ENCODE results near the gene SHFL.
A peak's percentile ranks its signal among the peaks of the same experiment; 100 is the strongest.

The SHFL gene

GRCh38 chr19:10085641-10086590 lies at the start of gene SHFL:
Gene SHFL (plus strand): TSS chr19:10086317. CDS start chr19:10086428, 111 bp downstream.
- peak; percentile 78 for DNase-seq (ENCODE audit: low read depth)

DNA sequence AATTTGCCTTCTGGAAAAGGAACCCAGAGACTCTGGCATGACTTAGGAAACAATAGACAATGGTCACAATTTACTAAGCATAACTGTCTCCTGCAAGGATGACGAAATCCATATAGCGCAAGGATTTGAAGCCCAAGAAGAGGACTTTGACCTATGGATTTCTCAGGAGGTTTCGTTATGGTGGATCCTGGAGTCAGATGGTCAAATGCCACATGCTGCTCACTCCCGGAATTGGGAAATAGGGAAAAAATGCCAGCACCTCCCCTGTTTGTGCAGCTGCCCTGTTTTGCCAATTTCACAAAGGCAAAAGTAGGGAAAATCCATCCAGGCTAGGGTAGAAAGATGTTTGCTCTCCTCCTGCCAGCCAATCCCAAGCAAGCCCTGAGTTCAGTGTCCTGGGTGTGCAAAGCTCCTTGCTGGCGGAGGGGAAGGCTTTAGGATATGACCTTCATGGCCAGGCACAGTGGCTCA lies 49.5 kb upstream of the SHFL start:
- DNase-seq (ENCODE audit: low read depth): no peak

GRCh38 chr19:10037367-10037766 lies 48.8 kb upstream of the SHFL start:
- DNase-seq (ENCODE audit: low read depth): no peak

DNA sequence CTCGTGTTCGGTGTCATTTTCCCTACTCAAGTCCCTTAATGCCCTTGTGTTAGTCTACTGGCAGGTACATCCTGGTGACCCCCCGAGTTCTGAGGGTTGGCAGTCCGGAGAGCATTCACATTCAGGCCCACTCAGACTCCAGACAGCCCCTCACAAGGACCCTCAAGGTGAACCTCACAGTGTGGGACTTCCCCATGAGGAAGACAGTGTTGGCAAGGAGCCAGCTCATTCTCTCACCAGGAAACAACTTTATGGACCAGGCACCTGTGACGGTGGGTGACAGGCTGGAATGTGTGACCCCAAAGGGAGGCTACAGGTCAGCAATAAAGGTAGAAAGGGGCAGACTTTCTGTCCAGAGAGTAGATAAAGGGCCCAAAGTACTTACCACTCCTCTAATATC lies 48.3 kb upstream of the SHFL start:
- no peak for DNase-seq (ENCODE audit: low read depth)

DNA sequence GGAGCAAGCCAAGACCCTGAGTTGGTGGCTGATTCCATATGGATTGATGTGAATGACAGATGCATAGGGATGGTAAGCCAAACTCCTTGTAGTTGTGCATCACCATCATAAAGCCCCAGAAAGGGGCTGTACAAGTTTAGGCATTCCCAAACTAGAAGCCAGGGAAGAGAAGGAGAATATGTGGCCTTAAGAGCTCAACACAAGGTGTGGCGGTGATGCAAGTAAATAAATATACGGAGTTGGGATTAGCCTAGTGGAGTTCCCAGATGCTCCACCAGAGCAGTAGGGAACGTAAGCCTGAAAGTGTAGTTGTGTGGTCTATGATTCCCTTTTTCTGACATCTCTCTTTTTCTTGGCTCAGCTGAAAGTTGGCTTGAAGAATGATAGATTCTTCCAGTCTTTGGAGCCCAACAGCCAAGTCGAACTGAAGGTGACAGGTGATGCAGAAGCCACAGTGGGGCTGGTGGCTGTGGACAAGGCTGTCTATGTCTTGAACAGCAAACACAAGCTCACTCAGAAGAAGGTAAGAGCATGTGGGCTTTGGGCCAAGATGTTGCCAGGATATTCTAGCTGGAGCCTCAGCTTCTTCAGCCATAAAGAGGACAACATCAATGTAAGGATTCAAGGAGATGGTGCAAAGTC lies 42.7 kb upstream of the SHFL start:
- no peak for DNase-seq (ENCODE audit: low read depth)

GRCh38 chr19:10044390-10044789 lies 41.7 kb upstream of the SHFL start:
- DNase-seq (ENCODE audit: low read depth): no peak

GRCh38 chr19:10045371-10045770 lies 40.7 kb upstream of the SHFL start:
- DNase-seq (ENCODE audit: low read depth): no peak

DNA sequence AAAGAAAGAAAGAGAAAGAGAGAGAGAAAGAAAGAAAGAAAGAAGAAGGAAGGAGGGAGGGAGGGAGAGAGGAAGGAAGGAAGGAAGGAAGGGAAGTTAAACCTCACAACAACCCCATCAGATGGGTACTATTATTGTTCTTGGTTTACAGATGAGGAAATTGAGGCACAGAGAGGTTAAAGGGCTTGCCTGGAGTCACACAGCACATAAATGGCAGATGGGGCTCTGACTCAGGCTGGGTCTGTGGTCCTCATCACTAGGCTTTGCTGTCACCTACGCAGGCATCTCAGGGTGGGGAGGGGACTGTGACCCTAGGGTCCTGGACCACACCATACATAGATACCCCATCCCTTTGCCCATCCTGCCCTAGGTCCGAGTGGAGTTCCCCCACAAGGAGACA lies 36.5 kb upstream of the SHFL start:
- no peak for DNase-seq (ENCODE audit: low read depth)

DNA sequence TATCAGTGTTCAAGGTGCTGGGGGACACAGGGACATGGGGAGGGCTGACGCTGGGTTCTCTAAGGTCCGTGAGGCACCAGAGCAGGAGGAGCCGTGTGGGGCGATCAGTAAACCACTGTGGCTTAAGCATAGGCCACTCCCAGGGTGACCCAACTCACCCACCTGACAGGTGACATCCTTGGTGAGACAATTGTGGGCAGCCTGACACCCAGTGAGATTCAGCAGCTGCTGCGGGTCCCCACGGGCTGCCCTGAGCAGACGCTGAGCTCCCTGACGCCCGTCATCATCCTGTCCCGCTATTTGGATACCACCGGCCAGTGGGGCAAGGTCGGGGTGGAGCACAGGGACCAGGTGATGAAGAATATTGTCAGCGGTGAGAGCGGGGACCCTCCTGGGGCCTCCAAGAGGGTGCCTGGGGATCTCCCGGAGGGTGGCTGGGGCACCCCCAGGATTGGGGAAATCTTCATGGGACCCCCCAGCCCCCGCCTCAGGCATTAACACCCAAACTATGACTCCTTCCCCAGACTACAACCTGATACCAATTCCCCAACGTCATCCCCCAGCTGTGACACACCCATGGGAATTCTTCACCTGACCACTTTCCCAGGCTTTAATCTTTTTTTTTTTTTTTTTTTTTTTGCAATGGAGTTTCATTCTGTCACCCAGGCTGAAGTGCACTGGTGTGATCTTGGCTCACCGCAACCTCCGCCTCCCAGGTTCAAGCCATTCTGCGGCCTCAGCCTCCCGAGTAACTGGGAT lies 33.3 kb upstream of the SHFL start:
- no peak for DNase-seq (ENCODE audit: low read depth)

- no peak for DNase-seq (ENCODE audit: low read depth)
Measured at GRCh38 chr19:10061717-10062310, 24.3 kb upstream of the SHFL start.

- no peak for DNase-seq (ENCODE audit: low read depth)
Measured at GRCh38 chr19:10068205-10068604, 17.9 kb upstream of the SHFL start.

DNA sequence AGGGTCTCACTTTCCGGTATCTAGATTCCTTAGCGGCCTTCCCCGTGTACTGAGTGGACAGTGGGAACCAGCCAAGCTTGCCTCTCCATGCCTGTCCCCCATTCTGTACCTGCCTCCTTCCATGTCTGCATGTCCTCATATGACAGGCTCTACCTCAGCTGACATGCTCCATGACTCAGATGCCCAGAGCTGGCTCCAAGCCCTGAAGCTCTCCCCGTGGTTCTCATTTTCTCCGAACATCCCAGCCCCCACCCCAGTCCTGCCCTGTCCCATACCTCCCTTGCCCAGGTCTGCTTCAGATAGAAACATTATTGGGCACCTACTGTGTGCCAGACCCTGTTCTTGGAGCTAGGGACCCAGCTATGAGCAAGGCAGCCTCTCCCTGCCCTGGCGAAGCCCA lies 17.1 kb upstream of the SHFL start:
- no peak for DNase-seq (ENCODE audit: low read depth)

DNA sequence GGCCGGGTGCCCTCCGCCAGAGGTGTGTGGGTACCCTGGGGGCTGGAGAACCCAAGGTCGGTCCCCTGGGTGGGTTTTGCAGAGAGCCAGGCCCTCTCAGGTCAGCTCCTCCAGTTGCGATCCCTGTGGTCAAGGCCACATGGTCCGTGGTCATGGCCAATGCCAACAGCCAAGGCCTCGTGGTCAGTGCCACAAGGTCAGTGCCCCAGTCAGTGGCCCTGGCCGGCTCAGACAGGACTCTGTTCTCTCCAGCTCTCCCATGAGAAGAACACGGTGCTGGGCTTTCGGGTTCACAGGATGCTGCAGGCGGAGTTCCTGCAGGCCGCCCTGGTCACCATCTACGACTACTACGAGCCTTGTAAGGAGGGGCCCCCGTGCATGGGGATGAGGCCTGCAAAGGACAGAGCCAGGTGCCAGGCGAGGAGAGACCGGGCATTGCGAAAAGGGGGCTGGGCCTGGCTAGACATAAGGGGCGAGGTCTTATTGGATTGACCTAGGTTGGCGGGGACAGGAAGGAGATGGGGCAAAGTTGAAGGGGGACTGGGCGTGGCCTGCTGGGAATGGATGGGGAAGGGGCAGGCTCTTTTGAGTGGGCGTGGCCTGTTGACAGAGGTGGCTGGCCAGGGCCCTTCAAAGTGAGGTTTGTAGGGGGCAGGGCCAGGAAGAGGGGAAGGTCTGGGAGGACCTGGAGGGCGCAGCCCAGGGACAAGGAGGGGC lies 15.2 kb upstream of the SHFL start:
- no peak for DNase-seq (ENCODE audit: low read depth)

DNA sequence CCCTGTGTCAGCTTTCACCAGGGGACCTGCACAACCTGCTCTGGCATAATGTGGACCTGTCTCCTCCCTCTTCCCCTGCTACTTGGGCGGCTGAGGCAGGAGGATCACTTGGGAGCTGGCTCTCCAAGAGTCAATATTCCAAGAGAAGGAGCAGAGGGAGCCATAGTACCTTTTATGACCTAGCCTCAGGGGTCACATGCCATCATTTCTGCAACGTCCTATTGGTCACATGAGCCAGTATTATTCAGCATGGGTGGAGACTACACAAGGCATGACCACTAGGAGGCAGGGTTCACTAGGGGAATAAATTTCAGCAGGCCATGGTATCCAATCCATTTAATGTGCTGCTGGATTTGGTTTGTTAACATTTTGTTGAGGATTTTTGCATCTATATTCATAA lies 12.0 kb upstream of the SHFL start:
- no peak for DNase-seq (ENCODE audit: low read depth)

DNA sequence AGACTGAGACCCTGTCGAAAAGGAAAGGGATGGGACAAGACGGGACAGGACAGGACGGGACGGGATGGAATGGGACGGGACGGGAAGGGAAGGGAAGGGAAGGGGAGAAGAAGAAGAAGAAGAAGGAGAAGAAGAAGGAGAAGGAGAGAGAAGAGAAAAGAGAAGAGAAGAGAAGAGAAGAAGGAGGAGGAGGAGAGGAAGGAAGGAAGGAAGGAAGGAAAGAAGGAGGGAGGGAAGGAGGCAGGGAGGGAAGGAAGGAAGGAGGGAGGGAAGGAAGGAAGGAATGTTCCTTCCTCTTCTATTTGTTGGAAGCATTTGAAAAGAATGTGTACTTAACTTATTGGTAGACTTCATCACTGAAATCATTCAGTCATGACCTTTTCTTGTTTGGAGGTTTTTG lies 9.6 kb upstream of the SHFL start:
- DNase-seq (ENCODE audit: low read depth): no peak

DNA sequence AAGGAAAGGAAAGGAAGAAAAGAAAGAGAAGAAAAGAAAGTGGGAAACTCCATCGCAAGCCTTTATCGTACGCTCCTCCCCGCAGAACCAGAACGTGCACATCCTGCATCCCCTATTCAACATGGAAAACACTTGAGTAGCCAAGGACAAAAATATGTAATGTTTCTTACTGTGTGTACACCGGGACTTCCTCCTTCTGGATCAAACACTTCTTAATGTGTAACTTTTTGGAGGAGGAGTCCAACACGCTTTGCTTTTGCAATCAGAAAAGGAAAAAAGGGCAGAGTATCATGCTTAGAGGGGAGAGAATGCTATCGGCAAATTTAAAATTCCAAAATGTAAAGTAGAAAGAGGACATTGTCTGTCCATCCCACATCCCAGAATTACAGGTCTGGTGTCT lies 7.8 kb upstream of the SHFL start:
- DNase-seq (ENCODE audit: low read depth): no peak

DNA sequence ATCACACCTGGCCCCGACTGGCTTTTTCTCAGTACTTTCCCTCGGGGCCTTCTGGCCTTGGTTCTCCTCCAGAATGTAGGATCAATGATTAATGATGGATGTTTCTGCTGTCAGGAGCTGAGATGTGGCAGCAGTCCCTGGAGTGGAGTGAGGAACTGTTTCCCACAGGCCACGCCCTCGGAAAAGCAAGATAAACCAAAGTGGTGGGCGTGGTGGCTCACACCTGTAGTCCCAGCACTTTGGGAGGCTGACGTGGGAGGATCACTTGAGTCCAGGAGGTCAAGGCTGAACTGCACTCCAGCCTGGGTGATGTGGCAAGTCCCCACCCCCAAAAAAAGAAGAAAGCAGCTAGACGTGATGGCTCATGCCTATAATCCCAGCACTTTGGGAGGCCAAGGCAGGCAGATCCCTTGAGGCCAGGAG lies 7.1 kb upstream of the SHFL start:
- no peak for DNase-seq (ENCODE audit: low read depth)

- no peak for DNase-seq (ENCODE audit: low read depth)
Measured at GRCh38 chr19:10083911-10084310, 2.2 kb upstream of the SHFL start.

DNA sequence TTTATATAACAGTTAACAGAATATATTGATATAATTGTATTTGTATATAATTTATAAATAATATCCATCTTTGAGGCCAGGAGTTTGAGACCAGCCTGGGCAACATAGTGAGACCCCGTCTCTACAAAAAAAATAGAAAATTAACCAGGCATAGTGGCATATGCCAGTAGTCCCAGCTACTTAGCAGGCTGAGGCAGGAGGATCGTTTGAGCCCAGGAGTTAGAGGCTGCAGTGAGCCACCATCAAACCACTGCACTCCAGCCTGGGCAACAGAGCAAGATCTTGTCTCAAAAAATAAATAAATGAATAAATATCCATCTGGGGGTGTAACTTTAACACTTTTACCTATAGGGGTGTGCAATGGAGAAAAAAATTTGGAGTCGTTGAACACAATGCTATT lies 1.3 kb upstream of the SHFL start:
- DNase-seq (ENCODE audit: low read depth): no peak

DNA sequence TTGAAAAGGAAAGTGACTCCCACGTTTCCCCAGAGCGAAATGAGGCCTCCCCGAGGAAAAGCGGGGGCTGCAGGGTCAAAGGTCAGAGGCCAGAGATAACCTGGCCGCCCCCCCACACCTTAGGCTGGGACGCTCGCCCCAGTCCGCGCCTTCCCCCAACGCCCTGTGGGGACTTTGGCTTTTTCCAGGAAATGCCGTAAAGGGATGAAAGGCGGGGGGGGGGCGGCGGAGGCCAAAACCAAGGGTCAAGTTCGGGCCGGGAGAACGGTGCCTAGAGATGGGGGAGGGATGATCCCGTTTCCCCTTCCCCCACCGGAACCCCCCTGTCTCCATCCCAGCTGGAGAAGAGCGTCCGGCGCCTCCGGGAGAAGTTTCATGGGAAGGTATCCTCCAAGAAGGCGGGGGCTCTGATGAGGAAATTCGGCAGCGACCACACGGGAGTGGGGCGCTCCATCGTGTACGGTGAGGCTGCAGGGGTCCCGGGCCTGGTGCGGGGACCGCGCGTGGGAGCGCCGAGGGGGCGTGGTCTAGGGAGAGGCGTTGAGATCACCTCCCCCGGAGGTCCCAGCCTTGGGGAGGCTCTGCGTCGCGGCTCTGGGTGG lies 575 bp downstream of the SHFL start:
- DNase-seq (ENCODE audit: low read depth): peak; percentile 50
